MM.1S (cell line): ENCODE measurements around the gene MAGI1.

Experiments
- EZH2 ChIP-seq: fragments of 300-600 bp; sonication (generic); optimal IDR thresholded peaks from 2 replicates; pipeline ENCODE3; 2017; ENCODE audit warnings: low read depth, mild to moderate bottlenecking, antibody characterized with exemption, low read length, mixed read lengths
- EZH2phosphoT487 ChIP-seq: fragments of 300-600 bp; sonication (generic); IDR thresholded peaks from 2 replicates; pipeline ENCODE4 v1.6.1; 2018; ENCODE audit warnings: antibody characterized with exemption, low read length

DNA sequence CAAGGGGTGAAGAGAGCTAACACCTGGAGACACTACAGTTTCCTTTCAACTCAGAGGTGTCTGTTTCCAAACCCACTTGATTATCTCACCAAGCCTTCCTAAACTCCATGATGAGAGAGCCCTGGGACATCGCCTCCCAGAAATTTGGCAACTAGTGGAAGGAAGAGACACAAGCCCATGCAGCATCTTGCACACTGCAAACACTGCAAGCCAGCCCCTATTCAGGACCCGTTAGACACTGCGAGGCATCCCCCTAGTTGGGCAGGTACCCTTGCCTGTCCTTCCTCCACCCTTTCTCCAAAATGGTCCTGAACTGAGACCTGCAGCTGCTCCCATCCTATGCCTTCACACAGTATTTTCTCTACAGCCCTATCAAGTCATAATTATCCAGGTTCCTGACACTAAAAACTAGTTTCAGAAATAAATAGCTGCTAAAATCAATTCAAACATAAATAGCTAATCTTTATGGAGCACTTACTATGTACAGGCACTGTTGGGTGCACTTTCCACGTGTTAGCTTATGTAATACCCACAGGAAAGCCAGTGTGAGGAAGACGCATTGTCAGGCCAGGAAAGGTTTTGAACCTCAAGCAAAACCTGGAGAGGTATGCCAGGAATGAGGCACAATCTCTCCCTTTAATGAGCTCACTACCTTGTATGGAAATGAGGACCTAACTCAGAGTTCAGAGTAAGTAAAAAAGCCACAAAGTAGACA, 2.8 kb downstream of the MAGI1 start:
- TF ChIP-seq EZH2phosphoT487 (no peak), EZH2 (no peak)
